ENCODE results near the gene SDK1. TPM values are rescaled to one million over a fixed set of nuclear protein-coding genes. Genes with fewer than 3 reads are reported as not detected.

SDK1 gene
- total RNA-seq, 1 experiment from 2014 or later: 9.3 TPM

DNA sequence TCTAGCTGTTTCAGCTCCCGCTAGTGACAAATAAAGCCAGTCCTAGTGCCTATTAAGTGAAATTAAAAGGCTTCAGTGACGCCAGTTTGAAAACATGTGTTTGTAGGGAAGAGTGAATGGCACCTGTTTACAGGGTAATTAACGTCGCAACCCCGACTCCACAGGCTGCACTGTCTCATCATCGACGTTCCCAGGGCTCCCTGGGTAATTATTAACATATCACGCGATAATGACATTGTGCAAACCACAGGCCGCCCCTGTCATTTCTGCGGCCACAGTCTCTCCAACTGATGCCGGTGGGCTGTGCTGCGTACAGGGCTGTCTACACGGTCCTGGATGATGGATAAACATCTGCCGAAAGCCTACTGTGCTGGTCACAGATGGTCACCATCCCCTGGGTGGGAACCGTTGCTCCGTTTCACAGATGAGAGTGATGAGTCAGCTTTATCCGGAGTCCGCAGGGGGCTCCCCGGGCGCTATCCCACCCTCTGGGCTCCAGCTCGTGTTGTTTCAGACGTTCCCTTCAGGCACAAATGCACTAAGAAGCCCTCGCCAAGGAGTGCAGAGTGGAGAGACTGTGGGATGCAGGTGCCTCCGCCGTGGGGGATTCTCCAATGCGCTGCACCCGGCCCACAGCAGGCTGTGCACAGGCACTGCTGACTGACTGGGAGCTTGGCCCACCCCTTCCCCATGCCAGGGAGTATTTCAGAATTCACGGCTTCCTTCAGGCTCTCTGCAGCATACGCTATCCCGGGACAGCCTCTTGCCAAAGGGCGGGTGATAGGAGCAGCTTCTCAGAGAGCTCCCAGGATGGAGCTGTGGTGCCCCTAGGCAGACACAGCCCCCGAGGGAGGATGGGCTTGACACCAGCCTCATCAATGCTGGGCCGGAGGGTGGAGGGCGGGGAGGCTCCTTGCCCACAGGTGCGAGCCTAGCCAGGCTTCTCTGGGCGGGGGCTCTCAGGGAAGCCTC, 889.2 kb downstream of the SDK1 start (continued):
- TF ChIP-seq, protein P1, sequence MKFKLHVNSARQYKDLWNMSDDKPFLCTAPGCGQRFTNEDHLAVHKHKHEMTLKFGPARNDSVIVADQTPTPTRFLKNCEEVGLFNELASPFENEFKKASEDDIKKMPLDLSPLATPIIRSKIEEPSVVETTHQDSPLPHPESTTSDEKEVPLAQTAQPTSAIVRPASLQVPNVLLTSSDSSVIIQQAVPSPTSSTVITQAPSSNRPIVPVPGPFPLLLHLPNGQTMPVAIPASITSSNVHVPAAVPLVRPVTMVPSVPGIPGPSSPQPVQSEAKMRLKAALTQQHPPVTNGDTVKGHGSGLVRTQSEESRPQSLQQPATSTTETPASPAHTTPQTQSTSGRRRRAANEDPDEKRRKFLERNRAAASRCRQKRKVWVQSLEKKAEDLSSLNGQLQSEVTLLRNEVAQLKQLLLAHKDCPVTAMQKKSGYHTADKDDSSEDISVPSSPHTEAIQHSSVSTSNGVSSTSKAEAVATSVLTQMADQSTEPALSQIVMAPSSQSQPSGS (CRISPR knock-in tag; IDR thresholded peaks at IDR 0.05; ENCODE audit: borderline replicate concordance, low read depth): no peak
- TF ChIP-seq GRHL2 (CRISPR knock-in tag; IDR thresholded peaks at IDR 0.05; ENCODE audit: insufficient replicate concordance, severe bottlenecking): no peak
- no peak for TF ChIP-seq ZNF396 (CRISPR knock-in tag; IDR thresholded peaks at IDR 0.05; ENCODE audit: borderline replicate concordance)
- TF ChIP-seq HMGA2 (CRISPR knock-in tag; IDR thresholded peaks at IDR 0.05): no peak
- TF ChIP-seq IRF2 (CRISPR knock-in tag; IDR thresholded peaks at IDR 0.05; ENCODE audit: borderline replicate concordance, low read depth): no peak
- TF ChIP-seq SMAD3 (CRISPR knock-in tag; IDR thresholded peaks at IDR 0.05; ENCODE audit: borderline replicate concordance): no peak
- TF ChIP-seq, protein P2, sequence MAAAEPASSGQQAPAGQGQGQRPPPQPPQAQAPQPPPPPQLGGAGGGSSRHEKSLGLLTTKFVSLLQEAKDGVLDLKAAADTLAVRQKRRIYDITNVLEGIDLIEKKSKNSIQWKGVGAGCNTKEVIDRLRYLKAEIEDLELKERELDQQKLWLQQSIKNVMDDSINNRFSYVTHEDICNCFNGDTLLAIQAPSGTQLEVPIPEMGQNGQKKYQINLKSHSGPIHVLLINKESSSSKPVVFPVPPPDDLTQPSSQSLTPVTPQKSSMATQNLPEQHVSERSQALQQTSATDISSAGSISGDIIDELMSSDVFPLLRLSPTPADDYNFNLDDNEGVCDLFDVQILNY (CRISPR knock-in tag; IDR thresholded peaks at IDR 0.05): no peak
- TF ChIP-seq, protein P3, sequence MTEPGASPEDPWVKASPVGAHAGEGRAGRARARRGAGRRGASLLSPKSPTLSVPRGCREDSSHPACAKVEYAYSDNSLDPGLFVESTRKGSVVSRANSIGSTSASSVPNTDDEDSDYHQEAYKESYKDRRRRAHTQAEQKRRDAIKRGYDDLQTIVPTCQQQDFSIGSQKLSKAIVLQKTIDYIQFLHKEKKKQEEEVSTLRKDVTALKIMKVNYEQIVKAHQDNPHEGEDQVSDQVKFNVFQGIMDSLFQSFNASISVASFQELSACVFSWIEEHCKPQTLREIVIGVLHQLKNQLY (CRISPR knock-in tag; IDR thresholded peaks at IDR 0.05): no peak

DNA sequence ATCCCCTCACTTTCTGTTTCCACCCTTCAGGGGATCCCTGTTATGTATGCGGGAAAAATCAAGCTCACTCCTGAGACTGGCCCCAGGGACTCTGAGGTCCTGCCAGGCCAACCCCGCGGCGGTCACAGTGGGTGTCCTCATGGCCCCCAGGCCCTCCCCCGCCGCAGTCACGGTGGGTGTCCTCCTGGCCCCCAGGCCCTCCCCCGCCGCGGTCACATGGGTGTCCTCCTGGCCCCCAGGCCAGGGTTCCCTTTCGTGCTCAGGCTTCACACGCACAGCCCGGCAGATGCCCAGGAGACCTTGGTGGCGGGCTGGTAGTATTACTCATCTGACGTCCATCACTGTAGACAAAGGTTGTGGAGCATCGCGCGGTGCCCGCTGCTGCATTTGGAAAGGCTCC, 890.0 kb downstream of the SDK1 start:
- CTCF ChIA-PET: no interaction called here
- POLR2A ChIA-PET: no interaction called here
- H3K9me3 Mint-ChIP-seq: peaks cover 17% of the 10 kb centered on the region
- no peak for DNase-seq (ENCODE audit: low spot score)
- peaks cover 3% of the 10 kb centered on the region for H3K4me1 Mint-ChIP-seq
- H3K27me3 Mint-ChIP-seq (ENCODE audit: low read depth): no peaks in the 10 kb centered on the region
- peaks cover 6% of the 10 kb centered on the region; the same call in 1 of the 2 replicates for H3K36me3 Mint-ChIP-seq
- ATAC-seq: no peak
- no peak overlapping the region for H3K27ac Mint-ChIP-seq
- TF ChIP-seq FOXP1 (CRISPR knock-in tag; IDR thresholded peaks at IDR 0.05; ENCODE audit: borderline replicate concordance) (no peak), ZNF423 (CRISPR knock-in tag; IDR thresholded peaks at IDR 0.05) (peak; percentile 71; the same call in 1 of the 2 replicates)
- TF ChIP-seq, protein P4, sequence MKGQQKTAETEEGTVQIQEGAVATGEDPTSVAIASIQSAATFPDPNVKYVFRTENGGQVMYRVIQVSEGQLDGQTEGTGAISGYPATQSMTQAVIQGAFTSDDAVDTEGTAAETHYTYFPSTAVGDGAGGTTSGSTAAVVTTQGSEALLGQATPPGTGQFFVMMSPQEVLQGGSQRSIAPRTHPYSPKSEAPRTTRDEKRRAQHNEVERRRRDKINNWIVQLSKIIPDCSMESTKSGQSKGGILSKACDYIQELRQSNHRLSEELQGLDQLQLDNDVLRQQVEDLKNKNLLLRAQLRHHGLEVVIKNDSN (CRISPR knock-in tag; IDR thresholded peaks at IDR 0.05): no peak
- no peak overlapping the region for H3K4me3 Mint-ChIP-seq

DNA sequence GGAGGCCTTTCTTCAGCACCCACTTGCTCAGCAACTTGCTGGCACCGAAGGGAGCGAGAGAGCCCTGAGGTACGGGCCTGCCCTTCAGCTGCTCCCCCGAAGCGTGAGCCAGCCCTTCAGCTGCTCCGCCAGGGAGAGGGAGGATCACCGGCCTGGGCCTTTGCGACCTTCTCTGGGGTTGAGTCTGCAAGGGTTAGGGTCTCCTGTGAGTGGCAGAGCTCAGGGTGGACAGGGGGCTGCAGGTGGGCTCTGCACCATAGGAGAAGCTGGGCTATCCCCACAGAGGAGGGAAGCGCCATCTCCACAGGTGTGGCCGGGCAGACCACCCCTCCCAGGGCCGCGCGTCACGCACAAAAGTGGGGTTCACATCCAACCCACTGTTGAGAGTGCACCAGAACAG, 890.5 kb downstream of the SDK1 start:
- H3K36me3 Mint-ChIP-seq: peaks cover 6% of the 10 kb centered on the region; the same call in 1 of the 2 replicates
- peaks cover 6% of the 10 kb centered on the region for H3K4me1 Mint-ChIP-seq
- no peak overlapping the region for H3K27ac Mint-ChIP-seq
- no peaks in the 10 kb centered on the region for H3K27me3 Mint-ChIP-seq (ENCODE audit: low read depth)
- H3K9me3 Mint-ChIP-seq: peaks cover 17% of the 10 kb centered on the region
- CTCF ChIA-PET: no interaction called here
- POLR2A ChIA-PET: no interaction called here
- DNase-seq (ENCODE audit: low spot score) (no peak), ATAC-seq (no peak)
- no peak overlapping the region for H3K4me3 Mint-ChIP-seq
- no peak for TF ChIP-seq CBFB (CRISPR knock-in tag; IDR thresholded peaks at IDR 0.05; ENCODE audit: low read depth)
- no peak for TF ChIP-seq JUN (CRISPR knock-in tag; IDR thresholded peaks at IDR 0.05)
- no peak for TF ChIP-seq ZNF219 (CRISPR knock-in tag; IDR thresholded peaks at IDR 0.05; ENCODE audit: borderline replicate concordance)
- TF ChIP-seq, protein P5, sequence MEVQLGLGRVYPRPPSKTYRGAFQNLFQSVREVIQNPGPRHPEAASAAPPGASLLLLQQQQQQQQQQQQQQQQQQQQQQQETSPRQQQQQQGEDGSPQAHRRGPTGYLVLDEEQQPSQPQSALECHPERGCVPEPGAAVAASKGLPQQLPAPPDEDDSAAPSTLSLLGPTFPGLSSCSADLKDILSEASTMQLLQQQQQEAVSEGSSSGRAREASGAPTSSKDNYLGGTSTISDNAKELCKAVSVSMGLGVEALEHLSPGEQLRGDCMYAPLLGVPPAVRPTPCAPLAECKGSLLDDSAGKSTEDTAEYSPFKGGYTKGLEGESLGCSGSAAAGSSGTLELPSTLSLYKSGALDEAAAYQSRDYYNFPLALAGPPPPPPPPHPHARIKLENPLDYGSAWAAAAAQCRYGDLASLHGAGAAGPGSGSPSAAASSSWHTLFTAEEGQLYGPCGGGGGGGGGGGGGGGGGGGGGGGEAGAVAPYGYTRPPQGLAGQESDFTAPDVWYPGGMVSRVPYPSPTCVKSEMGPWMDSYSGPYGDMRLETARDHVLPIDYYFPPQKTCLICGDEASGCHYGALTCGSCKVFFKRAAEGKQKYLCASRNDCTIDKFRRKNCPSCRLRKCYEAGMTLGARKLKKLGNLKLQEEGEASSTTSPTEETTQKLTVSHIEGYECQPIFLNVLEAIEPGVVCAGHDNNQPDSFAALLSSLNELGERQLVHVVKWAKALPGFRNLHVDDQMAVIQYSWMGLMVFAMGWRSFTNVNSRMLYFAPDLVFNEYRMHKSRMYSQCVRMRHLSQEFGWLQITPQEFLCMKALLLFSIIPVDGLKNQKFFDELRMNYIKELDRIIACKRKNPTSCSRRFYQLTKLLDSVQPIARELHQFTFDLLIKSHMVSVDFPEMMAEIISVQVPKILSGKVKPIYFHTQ (CRISPR knock-in tag; IDR thresholded peaks at IDR 0.05): no peak
- TF ChIP-seq ZNF232 (CRISPR knock-in tag; IDR thresholded peaks at IDR 0.05): no peak
- no peak for TF ChIP-seq GTF2I (CRISPR knock-in tag; conservative IDR thresholded peaks at IDR 0.05)
- TF ChIP-seq, protein P6, sequence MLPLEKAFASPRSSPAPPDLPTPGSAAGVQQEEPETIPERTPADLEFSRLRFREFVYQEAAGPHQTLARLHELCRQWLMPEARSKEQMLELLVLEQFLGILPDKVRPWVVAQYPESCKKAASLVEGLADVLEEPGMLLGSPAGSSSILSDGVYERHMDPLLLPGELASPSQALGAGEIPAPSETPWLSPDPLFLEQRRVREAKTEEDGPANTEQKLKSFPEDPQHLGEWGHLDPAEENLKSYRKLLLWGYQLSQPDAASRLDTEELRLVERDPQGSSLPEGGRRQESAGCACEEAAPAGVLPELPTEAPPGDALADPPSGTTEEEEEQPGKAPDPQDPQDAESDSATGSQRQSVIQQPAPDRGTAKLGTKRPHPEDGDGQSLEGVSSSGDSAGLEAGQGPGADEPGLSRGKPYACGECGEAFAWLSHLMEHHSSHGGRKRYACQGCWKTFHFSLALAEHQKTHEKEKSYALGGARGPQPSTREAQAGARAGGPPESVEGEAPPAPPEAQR (CRISPR knock-in tag; IDR thresholded peaks at IDR 0.05): no peak
- TF ChIP-seq, protein P7, sequence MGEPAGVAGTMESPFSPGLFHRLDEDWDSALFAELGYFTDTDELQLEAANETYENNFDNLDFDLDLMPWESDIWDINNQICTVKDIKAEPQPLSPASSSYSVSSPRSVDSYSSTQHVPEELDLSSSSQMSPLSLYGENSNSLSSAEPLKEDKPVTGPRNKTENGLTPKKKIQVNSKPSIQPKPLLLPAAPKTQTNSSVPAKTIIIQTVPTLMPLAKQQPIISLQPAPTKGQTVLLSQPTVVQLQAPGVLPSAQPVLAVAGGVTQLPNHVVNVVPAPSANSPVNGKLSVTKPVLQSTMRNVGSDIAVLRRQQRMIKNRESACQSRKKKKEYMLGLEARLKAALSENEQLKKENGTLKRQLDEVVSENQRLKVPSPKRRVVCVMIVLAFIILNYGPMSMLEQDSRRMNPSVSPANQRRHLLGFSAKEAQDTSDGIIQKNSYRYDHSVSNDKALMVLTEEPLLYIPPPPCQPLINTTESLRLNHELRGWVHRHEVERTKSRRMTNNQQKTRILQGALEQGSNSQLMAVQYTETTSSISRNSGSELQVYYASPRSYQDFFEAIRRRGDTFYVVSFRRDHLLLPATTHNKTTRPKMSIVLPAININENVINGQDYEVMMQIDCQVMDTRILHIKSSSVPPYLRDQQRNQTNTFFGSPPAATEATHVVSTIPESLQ (CRISPR knock-in tag; IDR thresholded peaks at IDR 0.05): no peak
- TF ChIP-seq, protein P8, sequence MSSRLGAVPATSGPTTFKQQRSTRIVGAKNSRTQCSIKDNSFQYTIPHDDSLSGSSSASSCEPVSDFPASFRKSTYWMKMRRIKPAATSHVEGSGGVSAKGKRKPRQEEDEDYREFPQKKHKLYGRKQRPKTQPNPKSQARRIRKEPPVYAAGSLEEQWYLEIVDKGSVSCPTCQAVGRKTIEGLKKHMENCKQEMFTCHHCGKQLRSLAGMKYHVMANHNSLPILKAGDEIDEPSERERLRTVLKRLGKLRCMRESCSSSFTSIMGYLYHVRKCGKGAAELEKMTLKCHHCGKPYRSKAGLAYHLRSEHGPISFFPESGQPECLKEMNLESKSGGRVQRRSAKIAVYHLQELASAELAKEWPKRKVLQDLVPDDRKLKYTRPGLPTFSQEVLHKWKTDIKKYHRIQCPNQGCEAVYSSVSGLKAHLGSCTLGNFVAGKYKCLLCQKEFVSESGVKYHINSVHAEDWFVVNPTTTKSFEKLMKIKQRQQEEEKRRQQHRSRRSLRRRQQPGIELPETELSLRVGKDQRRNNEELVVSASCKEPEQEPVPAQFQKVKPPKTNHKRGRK (CRISPR knock-in tag; IDR thresholded peaks at IDR 0.05; ENCODE audit: borderline replicate concordance): no peak

All from WTC11 (cell line).